ENCODE data around the gene PIANP.
"Not testable (repeated sequence)": the region's sequence is repeated elsewhere in the genome, so short reads cannot be mapped to it uniquely, and the experiment has no call there.

Gene PIANP, protein sequence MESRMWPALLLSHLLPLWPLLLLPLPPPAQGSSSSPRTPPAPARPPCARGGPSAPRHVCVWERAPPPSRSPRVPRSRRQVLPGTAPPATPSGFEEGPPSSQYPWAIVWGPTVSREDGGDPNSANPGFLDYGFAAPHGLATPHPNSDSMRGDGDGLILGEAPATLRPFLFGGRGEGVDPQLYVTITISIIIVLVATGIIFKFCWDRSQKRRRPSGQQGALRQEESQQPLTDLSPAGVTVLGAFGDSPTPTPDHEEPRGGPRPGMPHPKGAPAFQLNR

DNA sequence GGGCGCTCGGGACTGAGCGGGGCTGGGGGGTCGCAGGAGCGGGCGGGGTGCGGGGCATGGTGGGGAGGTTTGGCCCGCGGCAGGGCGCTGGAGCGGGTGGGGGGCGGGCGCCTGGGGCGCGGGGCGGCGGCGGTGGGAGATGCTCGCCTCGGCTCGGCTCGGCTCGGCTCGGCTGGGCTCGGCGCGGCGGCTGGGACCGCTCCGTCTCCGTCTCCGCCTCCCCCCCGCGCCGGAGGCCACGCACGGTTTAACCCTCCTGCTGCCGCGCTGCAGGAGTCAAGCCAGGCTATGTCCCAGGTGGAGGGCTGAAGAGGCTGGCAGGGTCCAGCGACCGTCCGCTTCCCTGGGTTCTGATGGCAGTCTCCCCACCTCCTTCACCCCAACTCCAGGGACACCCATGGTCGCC is at the start of gene PIANP:
Gene PIANP, minus strand, starts transcription at position 170 of the 406 bp plus-strand sequence. CDS start 2,754 bp downstream, outside the sequence.
- CTCF ChIA-PET: interaction anchor here (5.8 kb wide), 1 partner anchor 79 kb away, joined by 99 read pairs; no protein-coding TSS in a partner anchor
- H3K4me3 ChIP-seq (ENCODE audit: low read depth, low read length): peak within 1 kb of the TSS; percentile 70
- no peak for DNase-seq (ENCODE audit: low read depth, low spot score)
- POLR2A ChIA-PET: interaction anchor here (1.2 kb wide), 1 partner anchor 166 kb away, joined by 4 read pairs; the partner anchor contains the start of gene TPI1
- TF ChIP-seq, protein P1, sequence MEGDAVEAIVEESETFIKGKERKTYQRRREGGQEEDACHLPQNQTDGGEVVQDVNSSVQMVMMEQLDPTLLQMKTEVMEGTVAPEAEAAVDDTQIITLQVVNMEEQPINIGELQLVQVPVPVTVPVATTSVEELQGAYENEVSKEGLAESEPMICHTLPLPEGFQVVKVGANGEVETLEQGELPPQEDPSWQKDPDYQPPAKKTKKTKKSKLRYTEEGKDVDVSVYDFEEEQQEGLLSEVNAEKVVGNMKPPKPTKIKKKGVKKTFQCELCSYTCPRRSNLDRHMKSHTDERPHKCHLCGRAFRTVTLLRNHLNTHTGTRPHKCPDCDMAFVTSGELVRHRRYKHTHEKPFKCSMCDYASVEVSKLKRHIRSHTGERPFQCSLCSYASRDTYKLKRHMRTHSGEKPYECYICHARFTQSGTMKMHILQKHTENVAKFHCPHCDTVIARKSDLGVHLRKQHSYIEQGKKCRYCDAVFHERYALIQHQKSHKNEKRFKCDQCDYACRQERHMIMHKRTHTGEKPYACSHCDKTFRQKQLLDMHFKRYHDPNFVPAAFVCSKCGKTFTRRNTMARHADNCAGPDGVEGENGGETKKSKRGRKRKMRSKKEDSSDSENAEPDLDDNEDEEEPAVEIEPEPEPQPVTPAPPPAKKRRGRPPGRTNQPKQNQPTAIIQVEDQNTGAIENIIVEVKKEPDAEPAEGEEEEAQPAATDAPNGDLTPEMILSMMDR (IDR thresholded peaks at IDR 0.05; ENCODE audit: insufficient read depth, low read length, missing control alignments): no peak

DNA sequence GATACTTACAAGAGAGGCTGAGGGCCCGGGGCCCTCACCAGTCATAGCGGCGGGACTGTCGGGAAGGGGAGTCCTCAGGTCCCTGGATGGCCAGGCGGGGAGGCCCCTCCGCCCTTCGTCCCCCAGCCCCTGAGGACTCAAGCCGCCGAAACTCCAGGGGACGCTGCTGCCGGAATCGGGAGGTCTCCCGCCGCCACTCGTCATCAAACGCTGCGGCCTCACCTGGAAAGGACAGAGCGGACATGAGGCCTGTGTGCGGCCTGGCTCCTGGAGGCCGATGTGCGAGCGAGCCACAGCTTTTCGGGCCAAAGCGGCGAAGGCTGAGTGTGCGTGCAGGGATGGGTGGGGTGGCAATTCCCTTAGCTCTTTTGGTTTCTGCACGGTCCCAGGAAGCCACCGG is 48.1 kb upstream of the PIANP start:
- no peak for DNase-seq (ENCODE audit: low read depth, low spot score)
- ChIA-PET POLR2A (no interaction called here), CTCF (interaction anchor here (10.1 kb wide), 1 partner anchor 20 kb away, joined by 222 read pairs; the partner anchor contains the start of genes LAG3 and PTMS)
- no peak overlapping the region for H3K4me3 ChIP-seq (ENCODE audit: low read depth, low read length)
- TF ChIP-seq, protein P1 (IDR thresholded peaks at IDR 0.05; ENCODE audit: insufficient read depth, low read length, missing control alignments): no peak

DNA sequence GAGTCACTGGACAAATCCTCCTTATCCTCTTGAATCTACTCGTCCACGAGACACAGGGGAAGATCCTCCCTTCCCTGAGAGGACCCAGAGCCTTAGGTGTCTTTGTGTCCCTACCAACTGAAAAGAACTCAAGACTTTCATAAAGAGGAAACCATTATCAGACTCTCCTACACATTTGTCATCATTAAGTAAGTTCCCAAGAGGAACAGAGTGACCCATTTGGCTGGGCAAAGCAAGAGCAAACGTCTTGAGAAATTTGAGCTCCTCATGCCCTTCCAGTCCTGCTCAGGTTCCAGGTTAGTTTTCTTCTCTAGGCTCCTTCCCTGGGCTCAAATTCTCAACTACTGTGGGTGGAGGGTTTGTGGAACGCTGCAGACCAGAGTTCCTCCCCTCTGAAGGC is 46.6 kb upstream of the PIANP start:
- TF ChIP-seq, protein P1 (IDR thresholded peaks at IDR 0.05; ENCODE audit: insufficient read depth, low read length, missing control alignments): no peak
- H3K4me3 ChIP-seq (ENCODE audit: low read depth, low read length): no peak overlapping the region
- DNase-seq (ENCODE audit: low read depth, low spot score): no peak
- ChIA-PET CTCF (interaction anchor here (0.8 to 10.1 kb wide), 3 partner anchors 22 to 31 kb away, joined by 3 to 222 read pairs (median 4); partner anchors contain the start of genes LAG3 and PTMS), POLR2A (no interaction called here)

DNA sequence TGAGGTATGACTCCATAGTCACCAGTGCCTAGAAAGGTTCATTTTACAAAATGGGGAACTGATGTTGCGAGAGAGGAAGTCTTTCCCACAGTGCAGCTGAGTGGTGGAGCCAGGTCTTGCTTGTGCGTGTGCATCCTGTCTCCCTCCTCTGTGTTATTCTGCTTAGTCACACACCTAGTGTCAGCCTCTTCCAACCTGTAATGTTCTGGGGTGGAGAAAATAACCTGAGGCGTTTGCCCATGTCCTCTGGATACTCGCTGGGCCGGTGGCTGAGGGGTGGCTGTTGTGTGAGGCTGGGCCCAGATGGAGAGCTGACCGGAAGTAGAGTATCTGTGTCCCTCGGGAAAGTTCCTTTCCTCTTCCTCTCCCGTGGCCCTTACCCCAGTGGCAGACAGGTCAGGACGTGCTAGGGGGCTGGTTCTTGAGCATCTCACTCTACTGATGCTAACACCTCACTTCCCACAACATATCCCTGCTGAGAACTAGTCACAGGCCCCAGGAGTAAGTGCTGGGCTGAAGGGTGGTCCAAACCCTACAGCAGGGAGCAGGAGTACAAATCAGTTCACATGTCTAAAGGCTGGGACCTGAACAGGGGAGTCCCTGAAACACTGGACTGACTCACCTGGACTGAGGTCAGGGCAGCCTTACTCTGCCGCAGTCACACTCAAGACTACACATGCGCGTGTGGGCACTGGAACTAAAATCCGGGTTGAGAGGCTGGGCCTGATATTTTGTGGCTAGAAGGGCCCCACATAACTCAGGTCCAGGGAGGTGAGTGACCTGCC is 45.3 kb upstream of the PIANP start:
- POLR2A ChIA-PET: interaction anchor here (1.0 kb wide), 1 partner anchor 20 kb away, joined by 5 read pairs; the partner anchor contains the start of gene PTMS
- CTCF ChIA-PET: interaction anchor here (10.1 kb wide), 1 partner anchor 23 kb away, joined by 222 read pairs; the partner anchor contains the start of genes LAG3 and PTMS
- H3K4me3 ChIP-seq (ENCODE audit: low read depth, low read length): no peak overlapping the region
- DNase-seq (ENCODE audit: low read depth, low spot score): no peak
- TF ChIP-seq, protein P1 (IDR thresholded peaks at IDR 0.05; ENCODE audit: insufficient read depth, low read length, missing control alignments): no peak

DNA sequence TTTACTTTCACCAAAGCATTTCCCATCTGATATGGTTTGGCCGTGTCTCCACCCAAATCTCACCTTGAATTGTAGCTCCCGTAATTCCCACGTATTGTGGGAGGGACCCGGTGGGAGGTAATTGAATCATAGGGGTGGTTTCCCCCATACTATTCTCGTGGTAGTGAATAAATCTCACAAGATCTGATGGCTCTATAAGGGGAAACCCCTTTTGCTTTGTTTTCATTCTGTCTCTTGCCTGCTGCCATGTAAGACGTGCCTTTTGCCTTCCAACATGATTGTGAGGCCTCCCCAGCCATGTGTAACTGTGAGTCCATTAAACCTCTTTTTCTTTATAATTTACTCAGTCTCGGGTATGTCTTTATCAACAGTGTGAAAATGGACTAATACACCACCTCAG is 42.7 kb upstream of the PIANP start:
- POLR2A ChIA-PET: interaction anchor here (0.9 kb wide), 1 partner anchor 9 kb away, joined by 3 read pairs; no protein-coding TSS in a partner anchor
- CTCF ChIA-PET: interaction anchor here (1.1 to 3.4 kb wide), 5 partner anchors 9 to 82 kb away, joined by 3 to 35 read pairs (median 4); partner anchors contain the start of gene MLF2
- H3K4me3 ChIP-seq (ENCODE audit: low read depth, low read length); DNase-seq (ENCODE audit: low read depth, low spot score): not testable (repeated sequence)

DNA sequence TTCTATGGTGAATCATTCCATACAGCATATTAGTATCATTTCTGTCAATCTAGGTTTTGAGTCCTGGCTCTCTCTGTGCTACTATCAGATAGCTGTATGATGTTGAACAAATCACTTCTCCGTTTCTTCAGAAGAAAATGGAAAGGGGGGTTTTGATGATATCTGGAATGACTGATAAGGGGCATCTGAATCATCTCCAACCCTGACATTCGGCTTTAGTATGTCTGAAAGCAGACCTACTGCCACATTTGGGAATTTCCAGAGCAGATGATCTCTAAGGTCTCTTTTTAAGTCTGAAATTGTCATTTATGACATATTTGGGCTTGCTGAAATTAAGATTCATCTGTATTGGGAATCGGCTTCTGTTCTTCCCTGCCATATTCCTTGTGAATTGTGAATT is 42.2 kb upstream of the PIANP start:
- H3K4me3 ChIP-seq (ENCODE audit: low read depth, low read length): no peak overlapping the region
- POLR2A ChIA-PET: interaction anchor here (0.9 kb wide), 1 partner anchor 9 kb away, joined by 3 read pairs; no protein-coding TSS in a partner anchor
- TF ChIP-seq, protein P1 (IDR thresholded peaks at IDR 0.05; ENCODE audit: insufficient read depth, low read length, missing control alignments): no peak
- CTCF ChIA-PET: interaction anchor here (0.7 to 3.4 kb wide), 4 partner anchors 11 to 24 kb away, joined by 3 to 35 read pairs (median 4); partner anchors contain the start of genes COPS7A and MLF2
- no peak for DNase-seq (ENCODE audit: low read depth, low spot score)

DNA sequence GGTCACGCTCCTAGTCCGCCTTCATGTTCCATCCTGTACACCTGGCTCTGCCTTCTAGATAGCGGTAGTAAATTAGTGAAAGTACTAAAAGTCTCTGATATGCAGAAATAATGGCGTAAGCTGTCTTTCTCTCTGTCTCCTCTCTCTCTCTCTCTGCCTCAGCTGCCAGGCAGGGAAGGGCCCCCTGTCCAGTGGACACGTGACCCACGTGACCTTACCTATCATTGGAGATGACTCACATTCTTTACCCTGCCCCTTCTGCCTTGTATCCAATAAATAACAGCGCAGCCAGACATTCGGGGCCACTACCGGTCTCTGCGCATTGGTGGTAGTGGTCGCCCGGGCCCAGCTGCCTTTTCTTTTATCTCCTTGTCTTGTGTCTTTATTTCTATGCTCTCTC is 41.5 kb upstream of the PIANP start:
- POLR2A ChIA-PET; H3K4me3 ChIP-seq (ENCODE audit: low read depth, low read length); DNase-seq (ENCODE audit: low read depth, low spot score): not testable (repeated sequence)
- CTCF ChIA-PET: interaction anchor here (0.7 to 3.4 kb wide), 3 partner anchors 11 to 25 kb away, joined by 3 to 35 read pairs (median 4); partner anchors contain the start of genes COPS7A and MLF2

Data from AG04449 (cell line).